GM18499 (cell line): ENCODE measurements around the gene AURKB.
A peak's percentile ranks its signal among the peaks of the same experiment; 100 is the strongest.
"Not testable (repeated sequence)": the region's sequence is repeated elsewhere in the genome, so short reads cannot be mapped to it uniquely, and the experiment has no call there.

Experiments used
- ATAC-seq: cut with Tn5 transposase; IDR thresholded peaks from one replicate; pipeline ENCODE4 v1.9.1; 2021; ENCODE audit warnings: moderate number of reproducible peaks; ENCODE audit not compliant: insufficient read depth, unreplicated experiment

Gene AURKB

GRCh38 chr17:8209907-8210760 is at the start of gene AURKB:
Gene AURKB, minus strand, starts transcription at chr17:8210575. Its CDS starts 351 bp downstream, at chr17:8210224.
- peak; percentile 69 for ATAC-seq

- no peak for ATAC-seq
Measured at GRCh38 chr17:8257801-8258200, 47.4 kb upstream of the AURKB start.

GRCh38 chr17:8256691-8257090 is 46.3 kb upstream of the AURKB start:
- ATAC-seq: no peak

- no peak for ATAC-seq
Measured at GRCh38 chr17:8256291-8256690, 45.9 kb upstream of the AURKB start.

DNA sequence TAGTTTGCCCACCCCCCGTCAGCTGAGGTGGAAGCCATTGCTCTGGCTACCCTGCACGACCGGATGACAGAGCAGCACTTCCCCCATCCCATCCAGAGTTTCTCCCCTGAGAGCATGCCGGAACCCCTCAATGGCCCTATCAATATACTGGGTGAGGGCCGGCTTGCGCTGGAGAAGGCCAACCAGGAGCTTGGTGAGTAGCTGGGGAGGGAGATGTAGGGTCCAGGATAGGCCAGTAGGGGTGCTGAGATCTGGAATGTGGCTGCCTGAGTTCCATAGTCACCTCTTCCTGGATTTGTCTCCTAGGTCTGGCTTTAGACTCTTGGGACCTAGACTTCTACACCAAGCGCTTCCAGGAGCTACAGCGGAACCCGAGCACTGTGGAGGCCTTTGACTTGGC is 45.1 kb upstream of the AURKB start:
- no peak for ATAC-seq

DNA sequence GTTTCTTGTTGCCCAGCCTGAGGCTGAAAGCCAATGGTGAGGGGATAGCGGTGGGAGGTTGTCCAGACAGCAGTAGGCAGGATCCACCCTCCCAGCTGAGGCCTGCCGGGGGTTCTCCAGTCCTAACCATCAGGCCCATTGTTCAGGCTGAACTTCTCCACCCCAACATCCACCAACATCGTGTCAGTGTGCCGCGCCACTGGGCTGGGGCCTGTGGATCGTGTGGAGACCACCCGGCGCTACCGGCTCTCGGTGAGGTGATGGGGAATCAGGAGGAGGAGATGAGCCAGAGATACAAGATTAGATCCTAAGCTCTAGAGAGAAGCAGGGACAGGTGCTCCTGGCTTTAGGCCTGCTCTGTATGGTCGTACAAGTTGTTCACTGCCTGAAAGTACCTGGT is 44.5 kb upstream of the AURKB start:
- ATAC-seq: no peak

DNA sequence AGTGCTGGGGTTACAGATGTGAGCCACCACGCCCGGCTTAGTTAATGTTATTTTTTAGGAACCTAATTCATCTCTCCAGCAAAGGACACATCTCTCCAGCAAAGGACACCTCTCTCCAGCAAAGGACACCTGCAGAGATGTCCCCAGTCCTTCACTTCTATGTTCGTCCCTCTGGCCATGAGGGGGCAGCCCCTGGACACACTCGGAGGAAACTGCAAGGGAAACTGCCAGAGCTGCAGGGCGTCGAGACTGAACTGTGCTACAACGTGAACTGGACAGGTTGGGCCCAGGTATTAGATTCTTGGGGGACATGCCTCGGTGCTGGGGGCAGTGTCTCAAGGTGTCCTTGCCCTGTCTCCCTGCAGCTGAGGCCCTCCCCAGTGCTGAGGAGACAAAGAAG is 43.4 kb upstream of the AURKB start:
- no peak for ATAC-seq

- not testable (repeated sequence) for ATAC-seq
Measured at GRCh38 chr17:8251411-8251810, 41.0 kb upstream of the AURKB start.

- ATAC-seq: no peak
Measured at GRCh38 chr17:8249621-8250500, 39.5 kb upstream of the AURKB start.

DNA sequence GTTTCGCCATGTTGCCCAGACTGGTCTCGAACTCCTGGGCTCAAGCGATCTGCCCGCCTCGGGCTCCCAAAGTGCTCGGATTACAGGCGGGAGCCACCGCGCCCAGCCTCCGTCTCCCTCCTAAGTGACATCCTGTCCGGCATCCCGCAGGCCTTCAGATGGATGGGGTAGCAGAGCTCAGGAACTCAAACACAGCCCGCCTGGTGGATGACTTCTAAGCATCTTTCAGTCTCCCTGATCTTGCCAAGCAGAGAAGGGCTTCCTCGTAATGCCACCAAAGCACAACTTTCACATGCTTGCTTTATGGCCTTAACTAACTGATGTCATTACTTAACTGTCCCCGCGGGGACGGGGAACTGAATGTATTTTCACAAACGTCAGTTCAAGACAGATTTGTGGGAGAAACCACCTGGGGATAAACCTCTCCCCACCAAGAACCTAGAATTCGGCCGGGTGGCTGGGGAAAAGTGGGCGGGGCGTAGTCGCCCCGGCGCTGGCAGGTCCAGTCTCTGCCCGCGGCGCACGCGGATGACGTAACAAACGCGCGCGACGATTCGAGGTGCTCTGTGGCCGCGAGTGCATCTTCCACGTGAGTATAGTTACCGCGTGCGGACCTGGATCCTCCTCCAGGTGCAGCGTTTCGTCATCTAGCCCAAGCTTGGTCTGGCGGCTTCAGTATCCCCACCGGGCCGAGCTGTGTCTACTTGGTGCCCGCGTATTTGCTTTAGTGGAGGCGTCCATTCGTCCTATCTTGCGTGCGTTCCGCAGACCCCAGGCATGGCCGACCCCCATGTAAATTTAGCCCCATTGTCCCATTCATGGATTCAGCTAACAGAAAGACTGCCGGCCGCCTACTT is 38.6 kb upstream of the AURKB start, which contains the start of gene PFAS:
Gene PFAS (plus strand): TSS at position 539 of the 857 bp plus-strand sequence. CDS start 4,649 bp downstream, outside the sequence.
- ATAC-seq: no peak

DNA sequence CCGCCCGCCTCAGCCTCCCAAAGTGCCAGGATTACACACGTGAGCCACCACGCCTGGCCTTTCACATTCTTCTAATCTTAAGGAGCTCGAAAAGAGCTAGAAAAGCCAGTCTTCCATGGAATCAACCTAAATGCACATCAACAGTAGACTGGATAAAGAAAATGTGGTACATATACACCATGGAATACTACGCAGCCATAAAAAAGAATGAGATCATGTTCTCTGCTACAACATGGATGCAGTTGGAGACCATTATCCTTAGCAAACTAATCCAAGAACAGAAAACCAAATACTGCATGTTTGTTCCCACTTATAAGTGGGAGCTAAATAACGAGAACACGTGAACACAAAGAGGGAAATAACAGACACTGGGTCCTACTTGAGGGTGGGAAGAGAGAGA is 34.4 kb upstream of the AURKB start:
- no peak for ATAC-seq

GRCh38 chr17:8243827-8244226 is 33.5 kb upstream of the AURKB start:
- no peak for ATAC-seq

DNA sequence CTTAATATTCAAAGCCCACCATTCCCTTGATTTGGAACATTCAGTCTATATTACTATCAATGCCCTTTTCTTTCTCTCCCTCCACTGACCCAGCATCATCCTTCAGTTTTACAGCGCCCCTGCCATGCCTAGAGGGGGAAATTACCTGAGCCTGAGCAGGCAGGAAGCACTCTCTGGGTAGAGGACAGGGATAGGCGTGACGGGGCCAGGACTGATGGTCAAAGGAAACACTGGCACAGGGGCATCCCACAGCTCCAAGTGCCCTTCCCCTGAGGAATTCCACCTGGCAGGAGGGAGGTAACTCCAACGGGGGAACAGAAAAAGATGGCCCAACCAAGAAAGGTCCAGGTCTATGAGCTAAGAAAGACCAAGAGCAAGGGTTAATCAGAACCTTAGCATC is 27.5 kb upstream of the AURKB start:
- ATAC-seq: no peak

- ATAC-seq: no peak
Measured at GRCh38 chr17:8237175-8237574, 26.8 kb upstream of the AURKB start.

- no peak for ATAC-seq
Measured at GRCh38 chr17:8235676-8236075, 25.3 kb upstream of the AURKB start.

DNA sequence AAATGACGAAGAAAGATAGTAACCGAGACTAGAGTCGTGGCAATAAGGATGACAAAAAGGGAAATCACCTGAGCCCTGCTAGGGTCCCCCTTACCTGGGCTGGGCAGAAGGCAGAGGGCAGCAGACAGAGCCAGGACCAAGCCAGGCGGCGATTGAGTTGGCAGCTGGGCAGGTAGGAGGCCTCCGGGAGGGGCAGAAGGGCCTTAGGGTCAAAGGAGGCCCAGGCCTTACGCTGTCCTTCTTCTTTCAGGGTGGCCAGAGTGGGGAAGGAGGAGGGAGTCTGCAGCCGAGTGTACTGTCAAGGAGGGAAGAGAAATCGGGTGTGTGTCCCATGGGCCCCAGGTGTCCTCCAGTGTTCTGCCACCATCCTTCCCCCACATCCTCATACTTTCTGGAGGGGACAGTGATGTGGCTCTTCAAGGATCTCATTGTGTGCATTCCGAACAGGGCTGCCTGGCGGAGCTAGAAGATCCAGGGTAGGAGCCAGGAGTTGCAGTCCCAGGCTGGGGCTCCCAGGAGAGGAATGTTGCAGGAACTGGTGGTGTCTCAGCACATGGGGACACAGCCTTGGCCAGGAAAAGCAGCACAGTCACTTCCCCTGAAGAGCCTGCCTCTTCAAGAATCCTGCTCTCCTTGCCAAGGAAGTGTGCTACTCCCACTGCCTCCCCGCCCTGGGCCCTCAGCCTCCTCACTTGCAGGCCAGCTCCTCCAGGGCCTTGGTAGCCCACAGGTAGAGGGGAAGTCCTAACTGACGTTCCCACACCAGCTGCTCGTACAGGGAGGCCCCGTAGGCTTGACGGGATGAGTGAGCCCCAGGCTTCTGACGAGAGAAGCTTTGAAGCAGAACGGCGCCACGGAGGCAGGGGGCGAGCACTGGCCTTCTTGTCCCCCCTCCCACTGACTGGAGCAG is 24.2 kb upstream of the AURKB start:
- ATAC-seq: no peak

DNA sequence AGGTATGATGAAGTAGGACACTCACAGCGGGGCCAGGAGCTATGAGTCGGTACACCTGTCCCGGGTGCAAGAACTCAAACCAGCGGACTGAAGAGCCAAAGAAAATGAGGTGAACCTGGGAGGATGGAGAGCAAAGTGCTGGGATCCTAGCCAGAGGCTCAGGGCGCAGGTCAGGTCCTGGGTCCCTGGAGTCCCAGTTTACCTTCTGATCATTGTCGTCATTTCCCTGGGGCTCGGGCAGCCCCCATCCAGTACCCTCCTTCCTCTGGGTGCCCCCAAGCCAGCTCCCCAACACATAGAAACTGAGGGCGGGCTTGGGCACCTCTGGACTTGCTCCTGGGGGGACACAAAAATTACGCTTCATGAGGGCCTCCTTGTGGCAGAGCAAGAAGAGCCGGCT is 21.3 kb upstream of the AURKB start:
- ATAC-seq: no peak

GRCh38 chr17:8227238-8227581 is 16.8 kb upstream of the AURKB start:
- no peak for ATAC-seq

- ATAC-seq: no peak
Measured at GRCh38 chr17:8226536-8227237, 16.3 kb upstream of the AURKB start.
